ENCODE measurements around the gene IGDCC3. TPM values are rescaled to one million over a fixed set of nuclear protein-coding genes. Genes with fewer than 3 reads are reported as not detected.

The IGDCC3 gene
- total RNA-seq, 1 experiment from 2014 or later = 53.5 TPM

DNA sequence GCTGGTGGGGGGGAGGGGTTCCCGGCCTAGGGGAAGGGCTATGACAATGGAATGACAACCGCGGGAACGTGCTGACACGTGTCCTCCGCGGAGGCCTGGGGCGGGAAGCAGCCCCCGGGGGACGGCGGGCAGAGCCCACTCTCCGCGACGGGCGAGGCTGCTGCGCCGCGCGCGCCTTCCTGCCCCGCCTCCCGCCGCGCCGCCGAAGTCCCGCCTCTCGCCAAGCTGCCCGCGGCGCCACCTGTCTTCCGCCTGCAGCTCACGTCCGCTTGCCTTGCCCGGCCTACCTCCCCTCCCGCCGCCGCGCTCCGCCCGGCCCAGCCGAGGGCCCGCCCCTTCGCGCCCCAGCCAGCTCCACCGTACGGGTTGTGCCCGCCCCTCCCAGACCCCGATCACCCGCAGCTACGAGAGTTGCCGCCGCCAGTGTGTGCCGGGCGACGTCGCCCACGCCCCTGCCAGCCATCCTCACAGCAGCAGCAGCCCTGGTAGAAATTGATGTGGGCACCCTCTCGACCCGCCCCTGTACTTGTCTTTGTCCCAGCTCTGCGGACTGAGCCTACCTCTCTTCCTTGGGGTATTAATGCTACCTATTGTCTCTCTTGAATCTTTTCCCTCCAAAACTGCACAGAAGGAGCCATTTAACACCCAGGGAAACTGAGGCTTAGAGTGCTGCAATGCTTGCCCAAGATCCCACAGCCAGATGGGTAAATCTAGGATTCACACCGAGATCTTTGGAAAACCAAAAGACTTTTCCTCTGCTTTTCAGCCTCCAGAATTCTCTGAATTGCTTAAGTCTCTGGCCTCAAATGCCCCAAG, 90.9 kb downstream of the IGDCC3 start, which contains the start of gene PARP16:
TSS of gene PARP16 (minus strand) at position 180 of the 816 bp plus-strand sequence. CDS start 457 bp downstream, outside the sequence.
- peak; percentile 95 for DNase-seq (ENCODE audit: low spot score)
- peak; percentile 97 for ATAC-seq
- peaks cover 36% of the 10 kb centered on the region for H3K27me3 Mint-ChIP-seq (ENCODE audit: low read depth)
- TF ChIP-seq, protein P1, sequence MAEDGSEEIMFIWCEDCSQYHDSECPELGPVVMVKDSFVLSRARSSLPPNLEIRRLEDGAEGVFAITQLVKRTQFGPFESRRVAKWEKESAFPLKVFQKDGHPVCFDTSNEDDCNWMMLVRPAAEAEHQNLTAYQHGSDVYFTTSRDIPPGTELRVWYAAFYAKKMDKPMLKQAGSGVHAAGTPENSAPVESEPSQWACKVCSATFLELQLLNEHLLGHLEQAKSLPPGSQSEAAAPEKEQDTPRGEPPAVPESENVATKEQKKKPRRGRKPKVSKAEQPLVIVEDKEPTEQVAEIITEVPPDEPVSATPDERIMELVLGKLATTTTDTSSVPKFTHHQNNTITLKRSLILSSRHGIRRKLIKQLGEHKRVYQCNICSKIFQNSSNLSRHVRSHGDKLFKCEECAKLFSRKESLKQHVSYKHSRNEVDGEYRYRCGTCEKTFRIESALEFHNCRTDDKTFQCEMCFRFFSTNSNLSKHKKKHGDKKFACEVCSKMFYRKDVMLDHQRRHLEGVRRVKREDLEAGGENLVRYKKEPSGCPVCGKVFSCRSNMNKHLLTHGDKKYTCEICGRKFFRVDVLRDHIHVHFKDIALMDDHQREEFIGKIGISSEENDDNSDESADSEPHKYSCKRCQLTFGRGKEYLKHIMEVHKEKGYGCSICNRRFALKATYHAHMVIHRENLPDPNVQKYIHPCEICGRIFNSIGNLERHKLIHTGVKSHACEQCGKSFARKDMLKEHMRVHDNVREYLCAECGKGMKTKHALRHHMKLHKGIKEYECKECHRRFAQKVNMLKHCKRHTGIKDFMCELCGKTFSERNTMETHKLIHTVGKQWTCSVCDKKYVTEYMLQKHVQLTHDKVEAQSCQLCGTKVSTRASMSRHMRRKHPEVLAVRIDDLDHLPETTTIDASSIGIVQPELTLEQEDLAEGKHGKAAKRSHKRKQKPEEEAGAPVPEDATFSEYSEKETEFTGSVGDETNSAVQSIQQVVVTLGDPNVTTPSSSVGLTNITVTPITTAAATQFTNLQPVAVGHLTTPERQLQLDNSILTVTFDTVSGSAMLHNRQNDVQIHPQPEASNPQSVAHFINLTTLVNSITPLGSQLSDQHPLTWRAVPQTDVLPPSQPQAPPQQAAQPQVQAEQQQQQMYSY (CRISPR knock-in tag; IDR thresholded peaks at IDR 0.05) = no peak
- TF ChIP-seq RELA (CRISPR knock-in tag; IDR thresholded peaks at IDR 0.05; ENCODE audit: borderline replicate concordance) (no peak), SP1 (CRISPR knock-in tag; conservative IDR thresholded peaks at IDR 0.05) (peak; percentile 84), ZBTB21 (CRISPR knock-in tag; IDR thresholded peaks at IDR 0.05; ENCODE audit: borderline replicate concordance) (0 out of 2 replicates have a peak, but pooled peaks have one; percentile 13), NR2C2 (CRISPR knock-in tag; IDR thresholded peaks at IDR 0.05) (0 out of 2 replicates have a peak, but pooled peaks have one; percentile 7), NFE2L1 (CRISPR knock-in tag; IDR thresholded peaks at IDR 0.05) (peak; percentile 63; the same call in 1 of the 2 replicates), KAT7 (CRISPR knock-in tag; IDR thresholded peaks at IDR 0.05; ENCODE audit: borderline replicate concordance) (0 out of 2 replicates have a peak, but pooled peaks have one; percentile 35), SMAD3 (CRISPR knock-in tag; IDR thresholded peaks at IDR 0.05; ENCODE audit: borderline replicate concordance) (no peak), ZNF232 (CRISPR knock-in tag; IDR thresholded peaks at IDR 0.05) (0 out of 2 replicates have a peak, but pooled peaks have one; percentile 14)
- TF ChIP-seq, protein P2, sequence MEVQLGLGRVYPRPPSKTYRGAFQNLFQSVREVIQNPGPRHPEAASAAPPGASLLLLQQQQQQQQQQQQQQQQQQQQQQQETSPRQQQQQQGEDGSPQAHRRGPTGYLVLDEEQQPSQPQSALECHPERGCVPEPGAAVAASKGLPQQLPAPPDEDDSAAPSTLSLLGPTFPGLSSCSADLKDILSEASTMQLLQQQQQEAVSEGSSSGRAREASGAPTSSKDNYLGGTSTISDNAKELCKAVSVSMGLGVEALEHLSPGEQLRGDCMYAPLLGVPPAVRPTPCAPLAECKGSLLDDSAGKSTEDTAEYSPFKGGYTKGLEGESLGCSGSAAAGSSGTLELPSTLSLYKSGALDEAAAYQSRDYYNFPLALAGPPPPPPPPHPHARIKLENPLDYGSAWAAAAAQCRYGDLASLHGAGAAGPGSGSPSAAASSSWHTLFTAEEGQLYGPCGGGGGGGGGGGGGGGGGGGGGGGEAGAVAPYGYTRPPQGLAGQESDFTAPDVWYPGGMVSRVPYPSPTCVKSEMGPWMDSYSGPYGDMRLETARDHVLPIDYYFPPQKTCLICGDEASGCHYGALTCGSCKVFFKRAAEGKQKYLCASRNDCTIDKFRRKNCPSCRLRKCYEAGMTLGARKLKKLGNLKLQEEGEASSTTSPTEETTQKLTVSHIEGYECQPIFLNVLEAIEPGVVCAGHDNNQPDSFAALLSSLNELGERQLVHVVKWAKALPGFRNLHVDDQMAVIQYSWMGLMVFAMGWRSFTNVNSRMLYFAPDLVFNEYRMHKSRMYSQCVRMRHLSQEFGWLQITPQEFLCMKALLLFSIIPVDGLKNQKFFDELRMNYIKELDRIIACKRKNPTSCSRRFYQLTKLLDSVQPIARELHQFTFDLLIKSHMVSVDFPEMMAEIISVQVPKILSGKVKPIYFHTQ (CRISPR knock-in tag; IDR thresholded peaks at IDR 0.05) = no peak
- TF ChIP-seq, protein P3, sequence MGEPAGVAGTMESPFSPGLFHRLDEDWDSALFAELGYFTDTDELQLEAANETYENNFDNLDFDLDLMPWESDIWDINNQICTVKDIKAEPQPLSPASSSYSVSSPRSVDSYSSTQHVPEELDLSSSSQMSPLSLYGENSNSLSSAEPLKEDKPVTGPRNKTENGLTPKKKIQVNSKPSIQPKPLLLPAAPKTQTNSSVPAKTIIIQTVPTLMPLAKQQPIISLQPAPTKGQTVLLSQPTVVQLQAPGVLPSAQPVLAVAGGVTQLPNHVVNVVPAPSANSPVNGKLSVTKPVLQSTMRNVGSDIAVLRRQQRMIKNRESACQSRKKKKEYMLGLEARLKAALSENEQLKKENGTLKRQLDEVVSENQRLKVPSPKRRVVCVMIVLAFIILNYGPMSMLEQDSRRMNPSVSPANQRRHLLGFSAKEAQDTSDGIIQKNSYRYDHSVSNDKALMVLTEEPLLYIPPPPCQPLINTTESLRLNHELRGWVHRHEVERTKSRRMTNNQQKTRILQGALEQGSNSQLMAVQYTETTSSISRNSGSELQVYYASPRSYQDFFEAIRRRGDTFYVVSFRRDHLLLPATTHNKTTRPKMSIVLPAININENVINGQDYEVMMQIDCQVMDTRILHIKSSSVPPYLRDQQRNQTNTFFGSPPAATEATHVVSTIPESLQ (CRISPR knock-in tag; IDR thresholded peaks at IDR 0.05) = no peak
- TF ChIP-seq, protein P4, sequence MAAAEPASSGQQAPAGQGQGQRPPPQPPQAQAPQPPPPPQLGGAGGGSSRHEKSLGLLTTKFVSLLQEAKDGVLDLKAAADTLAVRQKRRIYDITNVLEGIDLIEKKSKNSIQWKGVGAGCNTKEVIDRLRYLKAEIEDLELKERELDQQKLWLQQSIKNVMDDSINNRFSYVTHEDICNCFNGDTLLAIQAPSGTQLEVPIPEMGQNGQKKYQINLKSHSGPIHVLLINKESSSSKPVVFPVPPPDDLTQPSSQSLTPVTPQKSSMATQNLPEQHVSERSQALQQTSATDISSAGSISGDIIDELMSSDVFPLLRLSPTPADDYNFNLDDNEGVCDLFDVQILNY (CRISPR knock-in tag; IDR thresholded peaks at IDR 0.05) = peak; percentile 95
- TF ChIP-seq, protein P5, sequence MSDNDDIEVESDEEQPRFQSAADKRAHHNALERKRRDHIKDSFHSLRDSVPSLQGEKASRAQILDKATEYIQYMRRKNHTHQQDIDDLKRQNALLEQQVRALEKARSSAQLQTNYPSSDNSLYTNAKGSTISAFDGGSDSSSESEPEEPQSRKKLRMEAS (CRISPR knock-in tag; IDR thresholded peaks at IDR 0.05) = peak; percentile 15; the same call in 1 of the 2 replicates
- TF ChIP-seq, protein P6, sequence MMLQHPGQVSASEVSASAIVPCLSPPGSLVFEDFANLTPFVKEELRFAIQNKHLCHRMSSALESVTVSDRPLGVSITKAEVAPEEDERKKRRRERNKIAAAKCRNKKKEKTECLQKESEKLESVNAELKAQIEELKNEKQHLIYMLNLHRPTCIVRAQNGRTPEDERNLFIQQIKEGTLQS (CRISPR knock-in tag; conservative IDR thresholded peaks at IDR 0.05) = no peak
- TF ChIP-seq, protein P7, sequence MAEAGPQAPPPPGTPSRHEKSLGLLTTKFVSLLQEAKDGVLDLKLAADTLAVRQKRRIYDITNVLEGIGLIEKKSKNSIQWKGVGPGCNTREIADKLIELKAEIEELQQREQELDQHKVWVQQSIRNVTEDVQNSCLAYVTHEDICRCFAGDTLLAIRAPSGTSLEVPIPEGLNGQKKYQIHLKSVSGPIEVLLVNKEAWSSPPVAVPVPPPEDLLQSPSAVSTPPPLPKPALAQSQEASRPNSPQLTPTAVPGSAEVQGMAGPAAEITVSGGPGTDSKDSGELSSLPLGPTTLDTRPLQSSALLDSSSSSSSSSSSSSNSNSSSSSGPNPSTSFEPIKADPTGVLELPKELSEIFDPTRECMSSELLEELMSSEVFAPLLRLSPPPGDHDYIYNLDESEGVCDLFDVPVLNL (CRISPR knock-in tag; IDR thresholded peaks at IDR 0.05; ENCODE audit: borderline replicate concordance, low read depth) = peak; percentile 69; the same call in 1 of the 2 replicates
- peak within 1 kb of the TSS; percentile 76 for H3K4me3 Mint-ChIP-seq
- no peaks in the 10 kb centered on the region for H3K36me3 Mint-ChIP-seq
- H3K9me3 Mint-ChIP-seq = no peaks in the 10 kb centered on the region
- peak within 1 kb of the TSS; percentile 83 for H3K27ac Mint-ChIP-seq
- H3K4me1 Mint-ChIP-seq = peaks cover 17% of the 10 kb centered on the region
- POLR2A ChIA-PET = interaction anchor here (0.5 to 2.6 kb wide), 9 partner anchors 13 to 587 kb away, joined by 3 to 16 read pairs (median 6); partner anchors contain the start of genes CLPX and RNU5B-1
- CTCF ChIA-PET = interaction anchor here (0.5 to 2.9 kb wide), 33 partner anchors 8 to 639 kb away, joined by 3 to 21 read pairs (median 5); partner anchors contain the start of genes CILP, CLPX, IGDCC4 and RNU5B-1
